ENCODE measurements around the gene RCBTB2.

The RCBTB2 gene

GRCh38 chr13:48488995-48489394 lies 43.9 kb downstream of the RCBTB2 start:
- ChIA-PET POLR2A (no interaction called here), CTCF (no interaction called here)
- peaks cover 4% of the 10 kb centered on the region for H3K4me1 ChIP-seq (ENCODE audit: control insufficient read depth, insufficient read depth, low read length)
- no peak overlapping the region for H3K27ac ChIP-seq (ENCODE audit: extremely low read depth, low read depth, low read length)
- no peaks in the 10 kb centered on the region for H3K36me3 ChIP-seq (ENCODE audit: control insufficient read depth in 2 of 2, insufficient read depth in 1 of 2, low read length in 2 of 2)
- H3K4me3 ChIP-seq (ENCODE audit: low read depth, low read length) = no peak overlapping the region
- TF ChIP-seq ZBTB44 (tag by site-specific recombination; IDR thresholded peaks at IDR 0.05) (no peak), KLF1 (tag by site-specific recombination; IDR thresholded peaks at IDR 0.05) (no peak), ZBTB11 (tag by site-specific recombination; conservative IDR thresholded peaks at IDR 0.05; ENCODE audit: low read depth) (no peak), ZNF184 (tag by site-specific recombination; IDR thresholded peaks at IDR 0.05) (no peak), ZNF223 (tag by site-specific recombination; IDR thresholded peaks at IDR 0.05) (no peak), ZNF121 (tag by site-specific recombination; IDR thresholded peaks at IDR 0.05) (no peak), HIC1 (tag by site-specific recombination; IDR thresholded peaks at IDR 0.05) (no peak), ZNF830 (tag by site-specific recombination; IDR thresholded peaks at IDR 0.05; ENCODE audit: low read depth) (no peak), ZNF2 (tag by site-specific recombination; IDR thresholded peaks at IDR 0.05) (no peak), ZNF155 (tag by site-specific recombination; IDR thresholded peaks at IDR 0.05) (no peak), GLI2 (tag by site-specific recombination; IDR thresholded peaks at IDR 0.05; ENCODE audit: borderline replicate concordance, low read depth) (no peak), ZNF23 (tag by site-specific recombination; IDR thresholded peaks at IDR 0.05; ENCODE audit: borderline replicate concordance) (no peak), ZNF239 (tag by site-specific recombination; IDR thresholded peaks at IDR 0.05) (no peak), ZNF362 (tag by site-specific recombination; IDR thresholded peaks at IDR 0.05) (no peak), MEIS1 (CRISPR knock-in tag; IDR thresholded peaks at IDR 0.05; ENCODE audit: borderline replicate concordance) (no peak), GLIS2 (tag by site-specific recombination; IDR thresholded peaks at IDR 0.05) (no peak), ZNF555 (tag by site-specific recombination; conservative IDR thresholded peaks at IDR 0.05) (no peak), ZNF704 (tag by site-specific recombination; IDR thresholded peaks at IDR 0.05) (no peak)
- no peaks in the 10 kb centered on the region for H3K9me3 ChIP-seq (ENCODE audit: control insufficient read depth, insufficient read depth, low read depth, low read length)
